ENCODE data around the gene STRN3. TPM values are rescaled to one million over a fixed set of nuclear protein-coding genes. Genes with fewer than 3 reads are reported as not detected.
"Not testable (repeated sequence)": the region's sequence is repeated elsewhere in the genome, so short reads cannot be mapped to it uniquely, and the experiment has no call there.

Gene STRN3
- total RNA-seq, 3 donors from 2014 or later, result 46.0 to 61.9 (median 46.3) TPM

DNA sequence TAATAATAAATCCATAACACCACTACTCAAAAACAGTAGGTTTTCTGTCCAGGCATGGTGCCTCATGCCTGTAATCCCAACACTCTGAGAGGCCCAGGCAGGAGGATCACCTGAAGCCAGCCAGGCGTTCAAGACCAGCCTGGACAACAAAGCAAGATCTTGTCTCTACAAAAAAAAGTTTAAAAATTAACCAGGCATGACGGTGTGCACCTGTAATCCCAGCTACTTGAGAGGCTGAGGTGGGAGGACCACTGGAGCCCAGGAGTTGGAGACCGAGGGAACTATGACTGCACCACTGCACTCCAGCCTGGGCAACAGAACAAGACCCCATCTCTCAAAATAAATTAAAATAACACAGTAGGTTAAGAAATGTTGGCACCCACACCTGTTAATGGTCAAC is 45.2 kb downstream of the STRN3 start:
- ATAC-seq, result no peak
- no peaks in the 10 kb centered on the region for H3K9me3 ChIP-seq
- peaks cover 2% of the 10 kb centered on the region for H3K4me1 ChIP-seq (ENCODE audit: low read depth)
- no peaks in the 10 kb centered on the region for H3K36me3 ChIP-seq (ENCODE audit: low read depth)
- intact Hi-C loops (cut with DNase I, micrococcal nuclease), result loop anchor here in 1 of 2 donors (10.0 kb wide), 1 partner anchor 104 kb away; no protein-coding TSS in a partner anchor
- no peak overlapping the region for H3K4me3 ChIP-seq
- TF ChIP-seq, protein P1, sequence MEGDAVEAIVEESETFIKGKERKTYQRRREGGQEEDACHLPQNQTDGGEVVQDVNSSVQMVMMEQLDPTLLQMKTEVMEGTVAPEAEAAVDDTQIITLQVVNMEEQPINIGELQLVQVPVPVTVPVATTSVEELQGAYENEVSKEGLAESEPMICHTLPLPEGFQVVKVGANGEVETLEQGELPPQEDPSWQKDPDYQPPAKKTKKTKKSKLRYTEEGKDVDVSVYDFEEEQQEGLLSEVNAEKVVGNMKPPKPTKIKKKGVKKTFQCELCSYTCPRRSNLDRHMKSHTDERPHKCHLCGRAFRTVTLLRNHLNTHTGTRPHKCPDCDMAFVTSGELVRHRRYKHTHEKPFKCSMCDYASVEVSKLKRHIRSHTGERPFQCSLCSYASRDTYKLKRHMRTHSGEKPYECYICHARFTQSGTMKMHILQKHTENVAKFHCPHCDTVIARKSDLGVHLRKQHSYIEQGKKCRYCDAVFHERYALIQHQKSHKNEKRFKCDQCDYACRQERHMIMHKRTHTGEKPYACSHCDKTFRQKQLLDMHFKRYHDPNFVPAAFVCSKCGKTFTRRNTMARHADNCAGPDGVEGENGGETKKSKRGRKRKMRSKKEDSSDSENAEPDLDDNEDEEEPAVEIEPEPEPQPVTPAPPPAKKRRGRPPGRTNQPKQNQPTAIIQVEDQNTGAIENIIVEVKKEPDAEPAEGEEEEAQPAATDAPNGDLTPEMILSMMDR (IDR thresholded peaks at IDR 0.05), result no peak
- DNase-seq, result no peak

DNA sequence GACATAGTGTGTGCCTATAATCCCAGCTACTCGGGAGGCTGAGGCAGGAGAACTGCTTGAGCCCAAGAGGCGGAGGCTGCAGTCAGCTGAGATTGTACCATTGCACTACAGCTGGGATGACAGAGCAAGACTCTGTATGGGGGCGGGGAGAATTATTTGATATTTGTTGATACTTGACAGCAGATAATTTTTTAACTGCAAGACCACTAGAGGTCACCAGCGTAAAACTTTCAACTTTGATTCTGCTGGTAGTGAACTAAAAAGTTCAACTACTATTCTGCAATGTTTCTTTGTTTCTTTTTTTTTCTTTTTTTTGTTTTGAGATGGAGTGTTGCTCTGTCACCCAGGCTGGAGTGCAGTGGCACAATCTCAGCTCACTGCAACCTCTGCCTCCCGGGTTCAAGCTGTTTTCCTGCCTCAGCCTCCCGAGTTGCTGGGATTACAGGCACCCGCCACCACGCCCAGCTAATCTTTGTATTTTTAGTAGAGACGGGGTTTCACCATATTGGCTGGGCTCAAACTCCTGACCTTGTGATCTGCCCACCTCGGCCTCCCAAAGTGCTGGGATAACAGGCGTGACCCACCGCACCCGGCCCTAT is 46.0 kb downstream of the STRN3 start:
- H3K4me3 ChIP-seq; H3K9me3 ChIP-seq; H3K4me1 ChIP-seq (ENCODE audit: low read depth); H3K36me3 ChIP-seq (ENCODE audit: low read depth): not testable (repeated sequence)
- intact Hi-C loops (cut with DNase I, micrococcal nuclease), result loop anchor here in 1 of 2 donors (10.0 kb wide), 1 partner anchor 105 kb away; no protein-coding TSS in a partner anchor
- DNase-seq, result peak in 1 of 3 donors; percentile 71
- ATAC-seq, result peak; percentile 80

DNA sequence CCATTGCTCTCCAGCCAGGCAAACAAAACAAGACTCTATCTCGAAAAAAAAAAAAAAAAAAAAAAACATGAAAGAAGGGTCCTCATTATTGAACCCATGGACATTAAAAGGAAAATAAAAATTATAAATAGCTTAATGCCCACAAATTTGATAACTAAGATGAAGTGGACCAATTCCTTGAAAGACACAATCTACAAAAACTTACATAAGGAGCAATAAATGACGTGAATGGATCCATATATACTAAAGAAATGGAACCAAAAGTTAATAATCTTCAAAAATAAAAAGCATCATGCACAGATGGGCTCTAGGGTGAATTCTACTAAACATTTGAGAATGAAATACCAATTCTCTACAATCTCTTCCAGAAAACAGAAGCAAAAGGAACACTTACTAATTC is 48.4 kb downstream of the STRN3 start:
- no peak overlapping the region for H3K4me3 ChIP-seq
- no peaks in the 10 kb centered on the region for H3K9me3 ChIP-seq
- intact Hi-C loops (cut with DNase I, micrococcal nuclease), result loop anchor here in 1 of 2 donors (5.0 kb wide), 1 partner anchor 105 kb away; no protein-coding TSS in a partner anchor
- DNase-seq (no peak), ATAC-seq (no peak)
- peaks cover 7% of the 10 kb centered on the region for H3K4me1 ChIP-seq (ENCODE audit: low read depth)
- TF ChIP-seq, protein P1 (IDR thresholded peaks at IDR 0.05), result no peak
- no peaks in the 10 kb centered on the region for H3K36me3 ChIP-seq (ENCODE audit: low read depth)

DNA sequence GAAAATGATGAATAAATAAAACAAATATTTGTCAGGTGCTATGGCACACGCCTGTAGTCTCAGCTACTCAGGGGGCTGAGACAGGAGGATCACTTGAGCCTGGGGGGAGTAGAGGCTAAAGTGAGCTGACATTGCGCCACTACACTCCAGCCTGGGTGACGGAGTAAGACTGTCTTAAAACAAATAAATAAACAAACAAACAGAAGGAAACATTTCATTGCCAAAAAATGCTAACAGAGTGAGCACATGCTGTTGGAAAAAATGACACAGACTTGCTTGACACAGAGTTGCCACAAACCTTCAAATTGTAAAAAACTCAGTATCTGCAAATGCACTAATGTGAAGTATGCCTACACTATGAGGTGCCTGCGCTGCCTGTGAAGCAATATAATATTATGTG is 51.6 kb downstream of the STRN3 start:
- TF ChIP-seq, protein P1 (IDR thresholded peaks at IDR 0.05), result no peak
- Histone ChIP-seq H3K9me3 (no peaks in the 10 kb centered on the region), H3K4me1 (ENCODE audit: low read depth) (peaks cover 6% of the 10 kb centered on the region), H3K4me3 (no peak overlapping the region), H3K36me3 (ENCODE audit: low read depth) (no peaks in the 10 kb centered on the region)
- no peak for DNase-seq
- intact Hi-C loops (cut with DNase I, micrococcal nuclease), result loop anchor here in 1 of 2 donors (5.0 kb wide), 1 partner anchor 108 kb away; no protein-coding TSS in a partner anchor
- no peak for ATAC-seq

DNA sequence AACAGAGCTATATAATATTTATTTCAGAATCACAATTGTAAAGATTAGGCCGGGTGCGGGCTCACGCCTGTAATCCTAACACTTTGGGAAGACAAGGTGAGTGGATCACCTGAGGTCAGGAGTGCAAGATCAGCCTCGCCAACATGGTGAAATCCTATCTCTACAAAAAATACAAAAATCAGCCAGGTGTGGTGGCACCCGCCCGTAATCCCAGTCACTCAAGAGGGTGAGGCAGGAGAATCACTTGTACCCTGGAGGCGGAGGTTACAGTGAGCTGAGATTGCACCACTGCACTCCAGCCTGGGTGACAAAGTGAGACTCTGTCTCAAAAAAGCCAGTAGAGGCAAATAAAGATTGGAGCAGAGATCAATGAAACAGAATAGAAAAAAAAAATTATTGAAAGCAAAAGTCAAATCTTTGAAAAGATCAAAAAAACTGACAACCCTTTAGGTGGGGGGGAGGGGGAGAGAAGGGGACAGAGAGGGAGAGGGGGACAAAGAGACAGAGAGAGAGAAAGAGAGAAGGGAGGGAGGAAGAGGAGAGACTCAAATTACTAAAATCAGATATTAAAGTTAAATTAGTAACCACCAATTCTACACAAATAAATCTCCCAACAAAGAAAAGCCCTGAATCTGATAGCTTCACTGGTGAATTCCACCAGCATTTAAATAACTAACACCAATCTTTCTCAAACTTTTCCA is 53.1 kb downstream of the STRN3 start:
- intact Hi-C loops (cut with DNase I, micrococcal nuclease), result no loop called here
- H3K4me3 ChIP-seq, result no peak overlapping the region
- DNase-seq, result no peak
- peaks cover 6% of the 10 kb centered on the region for H3K4me1 ChIP-seq (ENCODE audit: low read depth)
- peak; percentile 43 for ATAC-seq
- H3K9me3 ChIP-seq, result no peaks in the 10 kb centered on the region
- no peaks in the 10 kb centered on the region for H3K36me3 ChIP-seq (ENCODE audit: low read depth)
- TF ChIP-seq, protein P1 (IDR thresholded peaks at IDR 0.05), result no peak

DNA sequence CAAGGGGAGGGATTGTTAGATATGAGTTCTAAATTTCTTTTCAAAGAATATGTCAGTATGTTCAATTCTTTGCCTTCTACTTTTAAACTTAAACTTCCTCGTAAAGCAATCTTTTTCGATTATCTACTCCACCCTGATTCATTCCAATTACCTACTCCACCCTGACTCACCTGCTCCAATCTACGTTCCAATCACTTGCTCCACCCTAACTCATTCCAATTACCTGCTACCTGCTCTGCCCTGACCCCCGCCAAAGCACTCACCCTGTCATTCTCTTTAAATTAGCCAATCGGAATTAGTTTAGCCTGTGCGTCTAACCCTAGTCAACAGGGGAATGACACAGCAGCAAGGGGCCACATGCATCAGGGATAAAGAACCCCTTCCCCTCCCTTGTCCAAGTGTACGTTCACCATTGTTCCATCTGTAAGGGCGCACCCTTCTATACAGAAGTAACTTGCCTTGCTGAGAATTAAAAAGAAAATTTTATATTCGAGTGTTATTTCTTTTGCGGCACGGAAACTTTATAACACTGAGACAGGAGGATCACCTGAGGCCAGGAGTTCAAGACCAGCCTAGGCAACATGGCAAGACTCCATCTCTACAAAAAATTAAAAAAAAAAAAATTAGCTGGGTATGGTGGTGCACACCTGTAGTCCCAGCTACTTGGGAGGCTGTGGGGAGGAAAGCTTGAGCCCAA is 54.0 kb downstream of the STRN3 start:
- H3K36me3 ChIP-seq (ENCODE audit: low read depth); H3K4me1 ChIP-seq (ENCODE audit: low read depth); H3K9me3 ChIP-seq; H3K4me3 ChIP-seq; intact Hi-C loops (cut with DNase I, micrococcal nuclease); DNase-seq: not testable (repeated sequence)
- ATAC-seq, result peak; percentile 83

Data from mucosa of descending colon (tissue), 3 donors.